ENCODE measurements around the gene RCC1.
A peak's percentile ranks its signal among the peaks of the same experiment; 100 is the strongest.
"Not testable (repeated sequence)": the region's sequence is repeated elsewhere in the genome, so short reads cannot be mapped to it uniquely, and the experiment has no call there.

The RCC1 gene

GRCh38 chr1:28505406-28506187, at the start of gene RCC1:
TSS of gene RCC1 (plus strand) at chr1:28506043. CDS start at chr1:28529867, 23,824 bp downstream.
- DNase-seq (ENCODE audit: low read depth): peak; percentile 89

- DNase-seq (ENCODE audit: low read depth): no peak
These were observed 49.8 kb upstream of the RCC1 start for GRCh38 chr1:28456078-28456477.

GRCh38 chr1:28457678-28458077, 48.2 kb upstream of the RCC1 start:
- no peak for DNase-seq (ENCODE audit: low read depth)

GRCh38 chr1:28458237-28459228, 47.3 kb upstream of the RCC1 start:
- DNase-seq (ENCODE audit: low read depth): no peak

GRCh38 chr1:28466226-28466778, 39.5 kb upstream of the RCC1 start:
- no peak for DNase-seq (ENCODE audit: low read depth)

GRCh38 chr1:28470146-28470545, 35.7 kb upstream of the RCC1 start:
- no peak for DNase-seq (ENCODE audit: low read depth)

GRCh38 chr1:28479497-28479896, 26.3 kb upstream of the RCC1 start:
- DNase-seq (ENCODE audit: low read depth): not testable (repeated sequence)

GRCh38 chr1:28480308-28480707, 25.5 kb upstream of the RCC1 start:
- no peak for DNase-seq (ENCODE audit: low read depth)

GRCh38 chr1:28482138-28482537, 23.7 kb upstream of the RCC1 start:
- no peak for DNase-seq (ENCODE audit: low read depth)

GRCh38 chr1:28482702-28483101, 23.1 kb upstream of the RCC1 start:
- no peak for DNase-seq (ENCODE audit: low read depth)

GRCh38 chr1:28494737-28495136, 11.1 kb upstream of the RCC1 start:
- no peak for DNase-seq (ENCODE audit: low read depth)

GRCh38 chr1:28499553-28499952, 6.3 kb upstream of the RCC1 start:
- DNase-seq (ENCODE audit: low read depth): no peak

- no peak for DNase-seq (ENCODE audit: low read depth)
These were observed 3.9 kb upstream of the RCC1 start for GRCh38 chr1:28501925-28502324.

GRCh38 chr1:28503117-28503516, 2.7 kb upstream of the RCC1 start:
- DNase-seq (ENCODE audit: low read depth): no peak

- DNase-seq (ENCODE audit: low read depth): no peak
These were observed 1.0 kb downstream of the RCC1 start for GRCh38 chr1:28506907-28507246.

- no peak for DNase-seq (ENCODE audit: low read depth)
These were observed 1.4 kb downstream of the RCC1 start for GRCh38 chr1:28507247-28507645.

GRCh38 chr1:28507646-28508434, 2.0 kb downstream of the RCC1 start:
- DNase-seq (ENCODE audit: low read depth): no peak

- DNase-seq (ENCODE audit: low read depth): no peak
These were observed 2.6 kb downstream of the RCC1 start for GRCh38 chr1:28508435-28508754.

- no peak for DNase-seq (ENCODE audit: low read depth)
These were observed 3.9 kb downstream of the RCC1 start for GRCh38 chr1:28509705-28510272.

- no peak for DNase-seq (ENCODE audit: low read depth)
These were observed 4.6 kb downstream of the RCC1 start for GRCh38 chr1:28510273-28510969.

- no peak for DNase-seq (ENCODE audit: low read depth)
These were observed 5.2 kb downstream of the RCC1 start for GRCh38 chr1:28510970-28511440.

All from stimulated activated CD8-positive, alpha-beta memory T cell treated with anti-CD3 and anti-CD28 coated beads, Interleukin-12 subunit alpha, Interleukin-12 subunit beta, amount 100 ng/mL, for 4 hours (primary cell).